A549 (cell line): Measurements from ENCODE around the gene S100A1.

Experiments
- CTCF ChIP-seq: fragments of >200 bp; sonication (Bioruptor Twin); formaldehyde crosslinking; IDR thresholded peaks from 3 replicates; pipeline ENCODE4 v1.5.1; 2016
- EP300 ChIP-seq, 2 experiments: fragments of >200 bp; sonication (Bioruptor Twin); formaldehyde crosslinking; IDR thresholded peaks; 2 replicates in 1 of 2; 3 replicates in 1 of 2; pipeline ENCODE4 v1.6.1; 2016 to 2017
- NR3C1 ChIP-seq: fragments of >200 bp; sonication (Bioruptor Twin); formaldehyde crosslinking; IDR thresholded peaks from 3 replicates; pipeline ENCODE4 v1.6.1; 2017

GRCh38 chr1:153624965-153625611 is 3.1 kb upstream of the S100A1 start:
- TF ChIP-seq EP300 (IDR thresholded peaks at IDR 0.05) (no peak), NR3C1 (no peak), CTCF (no peak)
